ENCODE data around the gene DNAJB4.
"Not testable (repeated sequence)": the region's sequence is repeated elsewhere in the genome, so short reads cannot be mapped to it uniquely, and the experiment has no call there.

Gene DNAJB4

DNA sequence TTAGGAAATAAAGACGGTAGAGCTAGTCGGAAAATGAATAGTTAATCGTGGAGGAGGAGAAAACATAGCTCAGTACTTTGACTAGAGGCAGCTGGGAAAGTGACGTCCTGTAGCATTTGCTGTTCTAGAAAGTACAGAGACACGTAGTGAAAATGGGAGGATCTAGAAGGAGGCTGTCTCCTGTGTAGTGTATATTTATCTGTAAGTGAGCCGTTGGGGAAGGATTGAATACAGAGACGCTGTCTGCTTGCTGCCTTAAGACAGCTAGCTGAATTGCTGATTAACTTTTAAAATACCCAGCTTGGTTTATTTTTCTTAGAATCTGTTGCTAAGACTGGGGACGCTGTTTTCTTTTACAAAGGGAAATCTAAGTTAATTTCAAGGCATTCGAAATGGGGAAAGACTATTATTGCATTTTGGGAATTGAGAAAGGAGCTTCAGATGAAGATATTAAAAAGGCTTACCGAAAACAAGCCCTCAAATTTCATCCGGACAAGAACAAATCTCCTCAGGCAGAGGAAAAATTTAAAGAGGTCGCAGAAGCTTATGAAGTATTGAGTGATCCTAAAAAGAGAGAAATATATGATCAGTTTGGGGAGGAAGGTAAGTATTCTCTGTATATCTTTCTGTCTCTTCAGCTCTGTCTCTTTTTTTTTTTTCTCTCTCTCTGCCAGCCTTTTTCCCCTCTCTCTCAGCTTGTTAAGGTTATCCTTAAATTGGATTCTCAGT, at the start of gene DNAJB4:
DNAJB4 (plus strand) TSS at position 221 of the 729 bp plus-strand sequence; CDS start at position 393, 172 bp downstream.
- no peak for DNase-seq

DNA sequence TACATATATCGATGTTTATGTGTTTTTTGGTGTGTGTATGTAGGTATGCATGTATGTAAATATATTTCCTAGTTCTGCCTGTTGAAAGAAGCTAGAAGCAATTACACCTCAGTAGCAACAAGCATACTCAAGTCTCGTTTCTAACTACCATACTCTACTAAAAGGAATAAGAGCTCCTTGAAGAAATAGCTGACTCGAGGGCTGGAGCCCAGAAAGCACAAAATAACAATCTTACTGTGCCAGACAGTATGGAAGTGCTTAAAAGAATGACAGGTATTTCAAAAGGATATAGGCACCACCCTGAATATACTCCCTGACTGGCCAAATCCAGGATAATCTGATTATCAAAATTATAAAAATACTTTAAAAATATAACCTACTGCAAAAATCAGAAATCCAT, 49.0 kb upstream of the DNAJB4 start:
- DNase-seq, result no peak

DNA sequence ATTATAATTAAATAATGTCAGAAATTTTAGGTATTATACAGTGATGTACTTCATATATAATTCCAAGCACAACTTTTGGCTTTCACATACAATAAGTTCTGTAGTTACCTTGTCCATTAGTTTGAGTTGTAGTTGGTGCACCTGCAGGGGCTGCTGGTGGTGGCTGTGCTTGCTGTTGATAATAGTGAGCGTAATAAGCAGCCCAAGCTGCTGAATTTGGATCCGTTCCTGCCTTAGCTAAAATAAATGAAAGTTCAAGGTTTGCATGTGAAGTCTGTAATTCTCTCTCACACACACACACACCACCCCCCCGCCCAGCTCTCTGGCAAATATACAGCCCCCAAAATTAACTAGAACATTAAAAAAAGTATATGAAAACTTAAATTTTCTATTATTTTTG, 48.3 kb upstream of the DNAJB4 start:
- DNase-seq, result no peak

DNA sequence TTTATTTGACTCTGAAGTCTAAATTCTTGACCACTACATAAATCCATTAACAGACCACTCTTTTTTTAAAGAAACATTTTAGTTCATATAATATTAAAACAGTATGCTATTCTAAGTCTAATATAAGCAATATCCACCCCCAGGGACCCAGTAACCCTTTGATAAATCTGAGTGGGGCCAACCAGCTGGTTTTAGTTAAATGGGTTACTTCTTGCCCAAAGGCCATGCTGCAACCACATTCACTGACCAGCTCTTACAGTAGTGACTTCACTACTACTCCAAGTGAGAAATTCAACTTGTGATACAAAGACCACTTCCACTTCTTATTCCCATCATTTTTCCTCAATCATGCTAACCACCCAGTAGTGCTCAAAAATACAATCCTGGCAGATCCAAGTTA, 46.3 kb upstream of the DNAJB4 start:
- DNase-seq, result no peak

DNA sequence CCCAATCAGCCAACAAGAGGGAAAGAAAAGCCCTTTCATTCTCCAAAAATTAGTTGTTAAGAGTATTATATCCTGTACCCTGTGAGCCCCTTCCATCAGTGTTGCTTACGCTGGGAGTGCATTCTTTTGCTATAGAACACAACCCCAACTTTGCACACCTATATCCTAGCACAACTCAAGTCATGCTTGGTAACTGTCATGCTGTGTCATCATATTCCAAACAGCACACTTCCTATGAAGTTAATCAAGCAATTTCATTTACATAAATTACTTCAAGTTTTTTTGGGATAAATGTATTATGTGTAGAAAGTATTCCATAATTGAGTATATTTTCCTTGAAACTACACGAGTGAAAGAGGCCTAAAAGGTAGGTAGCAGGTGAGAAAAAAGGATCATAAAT, 45.9 kb upstream of the DNAJB4 start:
- DNase-seq, result no peak

DNA sequence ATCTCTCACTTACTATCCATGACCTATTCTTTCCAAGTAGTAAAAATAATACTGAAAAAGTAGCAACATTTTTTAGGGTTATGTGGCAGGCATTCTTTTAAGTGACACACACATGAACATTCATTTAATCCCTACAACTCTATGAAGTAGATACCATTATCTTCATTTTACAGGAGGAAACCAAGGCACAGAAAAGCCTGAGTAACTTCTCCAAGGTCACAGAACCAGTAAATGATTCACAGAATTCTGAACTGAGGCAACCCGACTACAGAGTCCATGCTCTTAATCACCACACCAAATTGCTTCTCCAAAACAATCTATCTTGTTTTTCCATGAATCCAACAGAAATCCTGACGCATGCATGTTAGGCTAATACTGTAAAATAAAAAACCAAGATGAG, 43.3 kb upstream of the DNAJB4 start:
- DNase-seq, result no peak

DNA sequence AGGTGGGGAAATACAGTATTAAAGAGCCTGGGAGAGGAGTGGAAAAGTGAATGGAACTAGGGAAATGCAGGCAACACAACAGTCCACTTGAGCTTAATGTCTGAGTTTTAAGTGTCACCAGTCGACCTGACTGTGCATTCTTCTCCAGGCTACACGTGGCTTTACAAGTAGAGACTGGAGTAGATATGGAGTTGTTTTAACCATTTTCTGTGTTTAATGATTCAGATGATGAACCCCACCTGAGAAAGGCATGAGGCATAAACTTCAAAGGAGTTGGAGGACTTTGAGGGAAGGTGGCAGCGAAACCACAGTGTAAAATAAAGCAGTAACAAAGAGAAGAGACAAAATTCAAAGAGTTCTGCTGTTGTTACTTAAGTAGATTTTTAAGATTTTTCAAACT, 38.4 kb upstream of the DNAJB4 start:
- no peak for DNase-seq

DNA sequence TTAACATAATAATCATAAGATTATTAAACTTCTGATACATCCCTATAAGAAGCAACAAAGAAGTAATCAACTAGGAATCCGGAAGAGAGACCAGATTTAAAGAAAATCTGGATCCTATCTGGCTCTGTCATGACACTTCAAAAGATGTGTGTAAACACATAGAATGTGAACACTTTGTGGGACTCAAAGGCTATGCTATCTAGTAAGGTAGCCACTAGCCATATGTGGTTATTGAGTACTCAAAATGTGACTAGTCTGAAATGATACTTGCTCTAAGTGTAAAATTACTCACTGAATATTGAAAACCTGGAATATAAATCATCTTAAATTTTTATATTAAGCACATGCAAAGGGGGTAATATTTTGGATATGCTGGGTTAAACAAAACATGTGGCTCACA, 34.5 kb upstream of the DNAJB4 start:
- DNase-seq, result no peak

DNA sequence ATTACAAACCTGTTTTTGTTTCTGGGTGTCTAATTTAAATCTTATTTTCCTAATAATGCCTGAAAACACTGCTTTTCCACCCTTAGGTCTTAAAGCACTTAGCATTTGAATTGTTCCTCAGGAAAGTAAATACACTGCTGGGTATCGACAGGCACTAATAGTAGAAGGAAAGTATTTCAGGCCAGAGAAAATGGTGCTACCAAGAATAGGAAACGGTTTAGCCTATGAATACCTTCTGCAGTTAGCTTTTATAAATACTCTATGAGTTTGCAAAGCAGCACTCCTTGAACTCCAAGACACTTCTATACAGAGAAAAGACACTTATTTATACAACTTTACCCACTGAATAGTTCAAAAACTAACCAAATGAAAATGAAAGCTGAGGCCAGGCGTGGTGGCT, 32.7 kb upstream of the DNAJB4 start:
- no peak for DNase-seq

DNA sequence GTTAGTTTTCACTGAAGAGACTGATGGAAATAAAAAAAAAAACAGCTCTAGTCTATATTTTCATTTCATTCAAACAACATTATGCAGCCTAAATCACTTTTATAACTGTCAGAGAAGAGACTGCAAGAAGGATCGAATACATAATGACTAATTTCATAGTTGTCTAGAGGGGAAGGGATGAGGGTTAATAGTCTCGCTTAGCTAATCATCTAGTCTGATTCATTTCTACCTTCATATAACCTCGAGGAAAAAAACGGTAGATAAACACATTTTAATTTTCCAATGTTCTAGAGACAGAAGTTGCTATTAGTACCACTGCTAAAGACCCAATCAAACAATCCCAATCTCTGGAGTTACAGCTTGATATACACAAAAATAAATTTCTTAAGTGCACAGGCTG, 29.4 kb upstream of the DNAJB4 start:
- no peak for DNase-seq

DNA sequence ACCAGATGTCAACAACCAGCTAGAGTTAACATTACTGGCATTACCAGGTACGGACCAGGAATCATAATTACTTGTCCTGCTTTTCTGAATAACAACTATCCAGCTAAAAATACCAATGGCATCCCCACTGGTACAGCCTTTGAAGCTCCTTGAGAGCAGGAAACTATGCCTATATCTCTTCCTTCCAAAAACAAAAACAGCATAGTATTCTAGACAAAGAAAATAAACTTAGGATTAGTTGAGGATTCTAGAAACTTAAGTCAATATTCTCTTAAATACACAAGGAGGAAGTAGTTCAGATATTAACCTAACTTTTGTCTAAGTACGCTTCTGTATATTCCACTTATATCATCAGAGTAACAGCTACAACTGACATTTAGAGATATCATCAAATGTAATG, 28.8 kb upstream of the DNAJB4 start:
- DNase-seq, result no peak

DNA sequence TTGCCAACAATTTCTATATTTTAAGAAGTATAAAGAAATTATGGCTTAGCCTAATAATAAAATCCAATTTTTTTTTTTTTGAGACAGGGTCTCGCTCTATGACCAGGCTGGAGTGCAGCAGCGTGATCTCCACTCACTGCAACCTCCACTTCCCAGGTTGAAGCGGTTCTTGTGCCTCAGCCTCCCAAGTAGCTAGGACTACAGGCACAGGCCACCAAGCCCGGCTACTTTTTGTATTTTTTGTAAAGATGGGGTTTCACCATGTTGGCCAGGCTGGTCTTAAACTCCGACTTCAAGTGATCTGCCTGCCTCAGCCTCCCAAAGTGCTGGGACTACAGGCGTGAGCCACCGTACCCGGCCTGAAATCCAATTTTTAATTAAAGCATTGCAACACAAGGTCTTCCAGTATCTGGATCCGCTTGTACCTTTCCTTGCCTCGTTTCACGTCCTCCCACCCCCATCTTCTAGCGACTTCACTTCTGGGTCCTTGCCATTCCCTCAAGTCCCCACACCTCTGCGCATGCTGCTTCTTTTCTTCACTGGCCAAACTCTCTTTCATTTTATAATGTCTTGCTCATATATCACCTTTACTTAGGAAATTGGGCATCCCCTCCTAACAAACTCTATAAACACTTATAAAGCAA, 28.2 kb upstream of the DNAJB4 start:
- no peak for DNase-seq

DNA sequence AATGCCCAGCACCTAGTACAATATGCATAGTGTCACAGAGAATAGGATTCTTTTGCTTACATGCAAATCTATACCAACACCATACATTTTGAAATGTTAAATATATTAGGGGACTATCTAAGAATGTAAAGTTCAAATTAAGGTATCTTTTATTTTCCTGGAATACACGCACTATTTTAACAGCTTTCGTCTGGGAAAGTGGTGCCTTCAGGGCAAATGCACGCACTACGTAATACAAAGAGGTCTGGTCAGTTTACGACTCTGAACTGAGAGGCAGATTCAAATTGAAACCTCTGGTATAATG, 26.8 kb upstream of the DNAJB4 start:
- no peak for DNase-seq

DNA sequence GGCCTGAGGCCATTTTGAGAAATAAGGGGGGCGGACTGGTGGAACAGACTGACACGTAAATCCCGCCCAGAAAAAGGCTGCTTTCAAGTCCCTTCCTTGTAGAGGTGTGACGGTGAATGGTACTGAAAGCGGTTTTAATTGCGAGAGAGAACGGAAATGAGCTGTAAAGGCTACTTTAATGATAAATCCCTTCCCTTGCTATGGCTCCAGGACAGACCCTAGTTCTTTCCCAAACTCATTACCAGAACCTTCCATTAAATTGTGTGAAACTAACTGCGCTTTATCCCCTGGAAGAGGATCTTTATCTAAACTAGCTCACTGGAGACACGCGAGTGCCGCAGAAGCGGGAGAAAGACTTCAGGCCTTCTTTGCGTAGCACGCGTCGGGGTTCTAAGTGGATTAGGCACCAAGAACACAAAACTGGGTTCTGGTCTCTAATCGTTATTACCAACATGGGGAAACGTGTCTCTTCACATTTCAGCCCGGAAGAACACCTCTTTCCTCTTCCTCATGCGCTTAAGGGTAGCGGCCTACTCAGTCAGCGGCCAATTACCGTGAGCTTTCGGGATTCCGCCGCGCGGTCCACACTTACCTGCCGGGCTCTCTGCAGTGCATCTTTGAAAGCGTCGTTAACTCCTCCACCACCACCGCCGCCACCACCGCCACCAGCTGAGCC, 26.3 kb upstream of the DNAJB4 start:
- peak; percentile 92 for DNase-seq

DNA sequence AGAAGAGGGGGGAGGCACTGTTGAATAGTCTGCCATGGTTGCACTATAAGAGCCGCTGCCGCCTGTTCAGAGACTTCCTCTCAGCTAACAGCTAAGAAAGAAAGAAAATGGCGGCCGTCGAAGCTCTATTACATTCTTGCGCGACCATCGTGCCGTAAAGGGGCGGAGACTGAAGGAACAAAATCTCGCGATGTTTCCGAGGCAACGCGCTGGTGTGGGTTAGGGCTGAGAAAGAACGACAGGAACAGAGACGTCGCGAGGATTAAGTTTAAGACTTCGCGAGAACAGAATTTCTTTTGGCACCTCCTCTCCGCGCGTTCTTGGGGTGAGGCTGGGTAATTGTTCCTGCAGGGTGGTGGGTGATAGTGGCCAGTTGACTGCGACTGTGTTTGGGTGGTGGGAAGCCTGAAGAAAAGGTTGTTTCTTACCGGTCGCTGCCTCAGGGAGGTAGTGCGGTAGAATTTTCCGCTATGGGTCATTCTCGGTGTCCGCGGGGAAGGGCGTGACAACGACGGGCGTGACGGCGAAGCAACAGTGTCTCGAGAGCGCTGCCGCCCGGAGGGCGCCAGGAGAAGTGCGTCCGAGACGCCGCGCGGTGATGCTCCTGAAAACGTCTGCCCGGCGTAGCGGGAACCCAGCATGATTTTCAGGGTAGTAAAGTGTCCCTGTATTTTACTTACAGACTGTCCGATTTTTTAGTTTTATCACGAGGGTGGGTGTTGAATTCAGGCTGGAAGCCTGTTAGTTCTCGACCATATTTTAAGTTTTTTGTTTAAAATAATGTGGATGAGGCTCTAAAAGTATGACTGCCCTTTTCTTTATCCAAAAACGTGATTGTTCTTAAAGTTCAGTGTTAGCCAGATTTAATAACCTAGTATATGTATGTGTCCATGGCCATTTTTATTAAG, 25.5 kb upstream of the DNAJB4 start, which contains the start of gene FUBP1:
FUBP1 (minus strand) TSS at position 104 of the 908 bp plus-strand sequence; CDS start at position 36, 68 bp downstream.
- DNase-seq, result peak; percentile 99

DNA sequence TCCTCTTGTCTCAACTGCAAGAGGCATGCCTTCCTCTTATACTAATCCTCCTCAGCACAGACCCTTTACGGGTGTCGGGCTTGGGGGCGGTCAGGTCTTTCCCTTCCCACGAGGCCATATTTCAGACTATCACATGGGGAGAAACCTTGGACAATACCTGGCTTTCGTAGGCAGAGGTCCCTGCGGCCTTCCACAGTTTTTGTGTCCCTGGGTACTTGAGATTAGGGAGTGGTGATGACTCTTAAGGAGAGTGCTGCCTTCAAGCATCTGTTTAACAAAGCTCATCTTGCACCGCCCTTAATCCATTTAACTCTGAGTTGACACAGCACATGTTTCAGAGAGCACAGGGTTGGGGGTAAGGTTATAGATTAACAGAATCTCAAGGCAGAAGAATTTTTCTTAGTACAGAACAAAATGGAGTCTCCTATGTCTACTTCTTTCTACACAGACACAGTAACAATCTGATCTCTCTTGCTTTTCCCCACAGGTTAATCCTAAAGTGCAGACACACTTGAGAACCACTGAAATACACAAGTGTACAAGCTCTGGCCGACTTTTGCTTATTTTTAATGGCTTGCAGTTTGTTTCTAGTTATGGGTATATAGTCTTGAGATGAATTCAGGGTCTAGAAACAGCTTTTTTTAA, 21.3 kb upstream of the DNAJB4 start:
- DNase-seq, result not testable (repeated sequence)

DNA sequence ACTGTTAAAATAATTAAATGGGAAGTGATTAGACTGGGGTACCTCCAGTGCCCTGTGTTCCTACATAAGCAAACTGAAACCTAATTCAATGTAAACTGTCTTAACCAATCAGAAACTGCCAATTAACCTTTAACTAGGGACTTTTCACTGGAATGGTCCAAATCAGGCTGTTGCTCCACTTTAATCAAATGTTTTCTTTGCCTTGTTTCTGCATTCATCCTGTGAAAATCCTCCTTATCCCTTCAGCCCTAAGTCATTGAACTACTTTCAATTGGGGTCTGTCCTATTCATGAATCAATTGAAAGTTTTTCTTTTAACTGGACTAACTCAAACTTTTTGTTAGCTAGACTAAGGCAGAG, 20.8 kb upstream of the DNAJB4 start:
- no peak for DNase-seq

DNA sequence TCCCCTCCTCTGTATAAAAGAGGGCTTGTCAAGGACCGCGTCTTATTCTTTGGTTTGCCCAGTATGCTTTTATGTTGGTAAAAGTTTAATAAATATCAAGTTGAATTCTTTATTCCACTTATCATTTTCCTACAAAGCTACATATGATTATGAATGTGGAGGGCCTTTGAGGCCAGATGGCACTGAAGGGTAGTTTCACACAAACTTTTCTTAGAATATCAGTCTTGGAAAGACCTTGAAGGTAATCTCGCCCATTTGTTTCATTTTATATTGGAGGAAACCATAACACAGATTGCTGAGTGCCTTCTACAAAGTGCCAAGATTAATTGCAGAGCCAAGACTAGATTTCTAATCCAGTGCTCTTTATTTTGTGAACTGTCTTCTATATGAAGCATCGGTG, 20.1 kb upstream of the DNAJB4 start:
- DNase-seq, result no peak

DNA sequence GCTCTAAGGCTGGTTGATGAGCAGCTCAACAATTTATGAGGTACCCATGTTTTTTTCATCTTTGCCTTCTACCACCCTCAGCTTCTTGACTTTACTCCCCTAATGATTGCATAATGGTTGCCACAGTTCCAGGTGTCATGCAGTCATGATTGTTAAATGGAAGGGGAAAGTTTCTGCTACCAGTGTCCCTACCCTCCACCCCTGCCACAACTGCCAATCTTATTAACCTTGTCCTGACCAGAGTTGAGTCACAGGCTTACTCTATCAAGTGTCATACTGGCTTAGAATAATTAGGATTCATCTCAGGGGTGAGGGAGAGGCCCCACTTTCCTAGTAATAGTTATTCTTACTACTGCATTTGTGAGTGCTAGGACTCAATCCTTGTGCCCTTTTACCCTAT, 17.9 kb upstream of the DNAJB4 start:
- no peak for DNase-seq

DNA sequence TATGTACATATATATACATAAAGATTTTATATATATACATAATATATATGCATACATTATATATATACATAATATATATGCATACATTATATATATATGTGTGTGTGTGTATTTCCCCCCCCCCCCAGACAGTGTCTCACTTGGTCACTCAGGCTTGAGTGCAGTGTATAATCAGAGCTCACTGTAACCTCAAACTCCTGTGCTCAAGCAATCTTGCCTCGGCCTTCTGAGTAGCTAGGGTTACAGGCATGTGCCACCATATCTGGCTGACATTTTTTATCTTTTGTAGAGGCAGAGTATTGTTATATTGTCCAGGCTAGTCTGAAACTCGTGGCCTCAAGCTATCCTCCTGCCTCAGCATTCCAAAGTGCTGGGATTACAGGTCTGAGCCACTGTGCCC, 16.8 kb upstream of the DNAJB4 start:
- DNase-seq, result no peak

DNA sequence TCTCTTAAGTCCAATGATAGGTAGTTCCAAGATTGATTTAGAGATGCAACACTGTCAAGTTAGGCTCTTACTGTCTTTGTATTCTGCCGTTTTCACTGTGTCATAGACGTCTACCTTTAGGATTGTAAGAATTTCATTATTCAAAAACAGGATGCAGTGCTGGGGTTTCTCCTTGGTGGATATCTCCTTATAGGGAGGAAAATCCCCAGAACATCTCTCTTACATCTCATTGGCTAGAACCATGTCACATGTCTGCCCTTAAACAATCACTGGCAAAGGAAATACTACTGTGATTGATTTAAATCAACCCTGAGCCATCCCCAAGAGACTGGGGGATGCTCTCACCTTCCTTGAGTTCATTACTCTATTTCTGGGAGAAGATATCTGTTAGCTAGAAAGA, 15.0 kb upstream of the DNAJB4 start:
- DNase-seq, result no peak

DNA sequence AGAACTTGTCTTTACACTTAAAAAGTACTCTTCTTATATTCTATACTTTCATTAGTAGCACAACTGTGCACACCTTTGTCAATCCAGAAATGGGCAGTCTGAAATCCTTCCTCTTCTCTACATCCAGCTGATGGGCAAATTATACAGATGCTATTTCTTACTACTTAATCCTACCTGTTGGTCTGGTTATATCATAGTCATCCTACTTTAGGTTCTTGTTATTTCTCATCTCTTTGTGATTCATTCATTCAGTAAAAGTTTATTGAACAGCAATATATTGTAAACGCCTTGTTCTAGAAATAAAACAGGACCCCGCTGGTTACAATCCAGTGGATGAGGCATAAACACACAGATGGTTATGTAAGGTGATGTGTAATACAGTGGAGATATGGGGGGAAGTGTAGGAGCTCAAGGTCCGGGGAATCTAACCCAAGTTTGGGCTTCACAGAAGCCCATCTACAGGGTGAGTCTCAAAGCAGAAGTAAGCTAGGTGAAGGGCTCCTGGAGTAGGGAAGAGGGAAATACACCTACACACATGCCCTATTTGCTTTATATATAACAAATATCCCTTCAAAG, 14.0 kb upstream of the DNAJB4 start:
- DNase-seq, result no peak

DNA sequence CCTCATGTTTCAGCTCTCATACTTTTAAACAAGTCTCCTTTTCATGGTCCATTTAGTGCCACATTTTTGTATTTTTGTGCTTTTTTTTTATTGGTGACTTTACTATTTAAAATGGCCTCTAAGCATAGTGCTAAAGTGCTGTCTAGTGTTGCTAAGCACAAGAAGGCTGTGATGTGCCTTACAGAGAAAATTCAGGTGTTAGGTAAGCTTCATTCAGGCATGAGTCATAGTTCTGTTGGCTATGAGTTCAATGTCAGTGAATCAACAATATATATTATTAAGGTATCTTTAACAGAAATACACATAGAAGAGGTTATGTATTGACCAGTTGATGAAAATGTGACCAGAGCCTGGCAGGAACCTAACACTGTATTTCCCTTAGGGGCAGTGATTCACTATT, 13.1 kb upstream of the DNAJB4 start:
- no peak for DNase-seq

Data from COR-L47 (cell line).